NCI-H1092 treated with DMSO at 0.1 percent for 48 hours (cell line): ENCODE measurements around the gene ADIRF.
"Not testable (repeated sequence)": the region's sequence is repeated elsewhere in the genome, so short reads cannot be mapped to it uniquely, and the experiment has no call there.

Source experiments
- DNase-seq: peaks from one replicate; lab custom pipeline; 2025; lab: John Stamatoyannopoulos, UW

ADIRF gene

DNA sequence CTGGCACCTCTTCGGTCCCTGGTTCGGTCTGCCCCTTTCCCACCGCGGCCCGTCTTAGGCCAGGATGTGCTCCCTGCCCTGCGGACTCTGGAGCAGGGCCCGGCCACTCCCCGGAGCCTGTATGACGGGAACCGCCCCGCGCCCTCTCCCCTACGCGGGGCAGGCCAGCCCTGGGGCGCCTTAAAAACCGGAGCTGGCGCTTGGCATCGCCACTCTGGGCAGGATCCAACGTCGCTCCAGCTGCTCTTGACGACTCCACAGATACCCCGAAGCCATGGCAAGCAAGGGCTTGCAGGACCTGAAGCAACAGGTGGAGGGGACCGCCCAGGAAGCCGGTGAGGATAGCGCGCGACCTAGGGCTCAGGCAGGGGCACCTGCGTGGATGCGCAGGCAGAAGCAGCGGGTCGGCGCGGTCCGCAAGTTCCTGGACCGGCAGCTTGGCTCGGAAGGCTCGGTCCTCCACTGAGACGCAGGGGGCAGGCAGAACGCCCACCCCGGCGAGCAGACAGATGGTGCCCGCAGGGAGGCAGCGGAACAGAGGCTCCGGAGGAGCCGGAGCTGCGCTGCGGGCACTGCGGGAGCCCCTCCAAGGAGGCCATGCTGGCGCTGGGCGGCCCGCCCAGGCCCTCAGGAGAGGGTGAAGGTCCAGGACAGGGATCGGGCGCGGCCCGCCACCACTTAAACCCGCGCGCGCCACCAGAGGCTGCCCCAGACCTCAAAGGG, at the start of gene ADIRF:
TSS of gene ADIRF (plus strand) at position 212 of the 723 bp plus-strand sequence. CDS start at position 275, 63 bp downstream.
- DNase-seq: no peak

DNA sequence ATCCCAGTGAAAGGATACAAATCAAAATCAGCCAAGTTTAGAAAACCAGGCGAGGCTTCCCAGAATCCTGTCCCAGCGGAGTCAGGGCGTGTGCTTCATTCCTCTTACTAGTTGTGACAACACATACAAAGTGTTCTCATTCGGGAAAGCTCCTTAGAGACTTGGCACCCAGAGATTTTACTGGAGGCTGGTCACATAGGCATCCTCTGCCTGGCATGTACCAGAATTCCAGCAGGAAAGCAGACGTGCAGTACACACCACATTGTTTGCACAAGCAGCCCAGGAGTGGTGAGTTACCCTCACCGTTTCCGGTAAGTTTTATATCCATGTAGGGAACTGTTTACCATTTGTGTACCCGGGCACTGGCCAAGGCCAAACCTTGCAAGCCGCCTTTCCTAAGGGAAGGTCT, 45.7 kb upstream of the ADIRF start:
- DNase-seq: no peak

DNA sequence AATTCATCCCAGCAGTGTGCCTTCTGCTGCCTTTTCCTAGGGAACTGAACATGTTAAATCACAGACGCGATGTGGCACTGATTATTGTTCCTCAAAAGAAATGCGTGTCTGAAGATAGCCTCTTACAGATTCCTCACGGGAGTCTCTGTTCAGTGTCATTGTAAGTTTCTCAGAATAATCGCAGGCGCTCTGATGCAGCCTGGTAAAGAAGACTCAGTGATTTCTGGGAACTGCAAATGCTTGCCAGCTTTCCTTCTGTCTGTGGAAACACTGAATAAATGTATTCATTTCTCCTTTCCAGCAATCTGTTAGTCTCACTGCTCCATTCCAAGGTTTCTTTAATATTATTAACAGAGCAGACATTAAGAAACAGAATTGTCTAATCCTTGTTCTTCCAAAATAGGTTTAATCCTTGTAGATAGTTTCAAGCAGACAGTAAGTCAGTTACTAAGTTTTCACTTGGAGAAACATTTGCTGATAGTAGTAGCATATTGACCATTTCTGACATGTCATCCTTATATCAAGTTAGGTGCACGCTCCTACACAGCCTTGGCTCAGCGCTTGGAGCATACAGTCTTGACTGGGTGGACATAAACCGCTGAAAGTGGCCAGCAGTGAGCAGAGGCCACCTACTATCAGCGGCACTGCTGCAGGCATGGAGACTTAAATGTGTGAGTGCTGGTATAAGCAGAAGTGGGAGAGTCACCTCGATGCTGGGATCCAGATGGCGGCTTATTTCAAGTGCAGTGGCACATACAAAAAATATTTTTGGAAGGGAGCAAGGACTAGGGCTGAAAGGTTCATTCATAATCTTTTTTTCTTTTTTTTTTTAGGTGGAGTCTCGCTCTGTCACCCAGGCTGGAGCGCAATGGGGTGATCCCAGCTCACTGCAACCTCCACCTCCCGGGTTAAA, 38.6 kb upstream of the ADIRF start:
- DNase-seq: no peak

DNA sequence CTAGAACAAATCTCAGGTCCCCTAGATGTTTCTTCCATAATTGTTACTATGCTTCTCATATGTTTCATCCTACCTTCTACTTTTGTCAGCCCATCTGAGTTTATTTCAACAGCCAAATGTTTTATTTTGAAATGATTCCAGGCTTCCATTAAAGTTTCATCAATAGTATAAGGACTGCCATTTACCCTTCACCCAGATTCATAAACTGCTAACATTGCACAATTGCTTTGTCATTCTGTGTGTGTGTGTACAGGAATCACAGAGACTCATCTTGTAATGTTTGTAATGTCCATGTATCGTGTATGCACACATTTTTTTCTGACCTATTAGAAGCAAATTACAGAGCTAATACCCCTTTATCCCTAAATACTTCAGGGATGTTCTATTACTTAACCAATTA, 36.4 kb upstream of the ADIRF start:
- no peak for DNase-seq

DNA sequence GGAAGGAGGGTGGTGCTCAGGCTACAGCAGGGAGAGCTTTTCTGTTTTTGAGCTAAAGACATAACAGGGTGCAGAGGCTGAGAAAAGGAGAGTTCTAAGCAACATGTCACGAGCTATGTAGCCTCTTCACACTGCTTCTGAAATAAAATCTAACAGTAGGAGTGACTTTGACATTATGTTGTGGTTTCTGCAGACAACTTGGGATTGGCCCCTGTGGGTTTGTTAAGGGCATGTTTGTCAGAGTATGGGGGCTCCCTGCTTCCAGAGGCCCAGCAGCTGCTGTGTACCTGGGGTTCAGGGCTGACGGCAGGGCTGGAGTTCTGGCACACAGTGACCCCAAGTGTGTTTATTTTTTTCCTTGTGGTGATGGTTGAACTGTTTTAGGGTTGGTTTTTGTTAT, 35.6 kb upstream of the ADIRF start:
- DNase-seq: no peak

DNA sequence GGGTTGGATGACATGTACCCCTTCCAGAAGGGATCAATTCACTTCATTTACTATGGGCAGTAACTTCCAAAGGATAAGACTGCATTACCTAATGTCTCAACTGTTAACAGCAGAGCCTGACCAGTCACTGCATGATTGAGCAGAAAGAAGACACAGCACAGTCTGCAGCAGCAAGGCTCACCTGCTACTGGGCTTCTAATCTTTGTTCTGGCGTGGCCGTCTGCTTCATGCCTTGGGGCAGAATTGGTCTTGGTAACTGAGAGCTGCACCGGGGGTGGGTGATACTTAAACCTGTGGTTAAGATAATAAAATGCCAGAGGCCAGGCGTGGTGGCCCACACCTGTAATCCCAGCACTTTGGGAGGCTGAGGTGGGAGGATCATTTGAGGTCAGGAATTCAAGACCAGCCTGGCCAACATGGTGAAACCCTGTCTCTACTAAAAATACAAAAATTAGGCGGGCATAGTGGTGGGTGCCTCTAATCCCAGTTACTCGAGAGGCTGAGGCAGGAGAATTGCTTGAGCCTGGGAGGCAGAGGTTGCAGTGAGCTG, 34.0 kb upstream of the ADIRF start:
- DNase-seq: not testable (repeated sequence)

DNA sequence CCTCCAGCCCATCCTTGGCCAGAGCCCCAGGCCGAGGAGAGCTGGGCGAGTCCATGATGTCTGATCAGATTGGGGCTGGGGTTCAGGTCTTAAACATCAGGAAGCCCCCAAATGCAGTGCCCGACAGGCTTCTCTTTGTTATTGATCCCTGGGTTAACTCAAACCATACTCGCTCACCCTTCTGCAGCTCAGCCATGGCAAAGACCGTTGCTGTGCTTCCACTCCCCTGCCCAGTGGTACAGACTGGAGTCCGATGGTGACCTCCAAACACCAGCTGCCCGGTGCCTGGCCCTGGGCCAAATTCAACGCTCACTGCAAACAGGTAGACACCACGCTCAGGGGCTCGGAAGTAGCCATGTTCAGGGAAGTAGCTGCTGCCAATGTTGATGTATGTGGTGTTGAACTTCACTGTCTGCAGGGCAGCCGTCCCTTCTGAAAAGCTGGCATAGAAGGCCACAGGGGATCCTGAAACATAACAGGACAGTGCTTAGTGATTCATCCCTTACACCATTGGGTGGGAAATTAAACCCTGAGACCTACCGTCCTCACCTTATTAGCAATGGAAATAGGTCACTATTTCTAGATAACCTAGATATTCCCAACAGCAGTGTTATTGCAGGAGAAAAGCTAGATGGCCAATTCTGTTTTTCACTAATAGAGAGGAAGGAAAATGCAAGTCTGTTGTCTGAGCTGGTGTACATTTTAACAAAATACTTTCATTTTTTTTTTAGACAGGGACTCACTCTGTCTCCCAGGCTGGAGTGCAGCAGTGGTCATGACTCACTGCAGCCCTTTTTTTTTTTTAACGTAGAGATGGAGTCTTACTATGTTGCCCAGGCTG, 31.4 kb upstream of the ADIRF start:
- DNase-seq: peak; percentile 5

DNA sequence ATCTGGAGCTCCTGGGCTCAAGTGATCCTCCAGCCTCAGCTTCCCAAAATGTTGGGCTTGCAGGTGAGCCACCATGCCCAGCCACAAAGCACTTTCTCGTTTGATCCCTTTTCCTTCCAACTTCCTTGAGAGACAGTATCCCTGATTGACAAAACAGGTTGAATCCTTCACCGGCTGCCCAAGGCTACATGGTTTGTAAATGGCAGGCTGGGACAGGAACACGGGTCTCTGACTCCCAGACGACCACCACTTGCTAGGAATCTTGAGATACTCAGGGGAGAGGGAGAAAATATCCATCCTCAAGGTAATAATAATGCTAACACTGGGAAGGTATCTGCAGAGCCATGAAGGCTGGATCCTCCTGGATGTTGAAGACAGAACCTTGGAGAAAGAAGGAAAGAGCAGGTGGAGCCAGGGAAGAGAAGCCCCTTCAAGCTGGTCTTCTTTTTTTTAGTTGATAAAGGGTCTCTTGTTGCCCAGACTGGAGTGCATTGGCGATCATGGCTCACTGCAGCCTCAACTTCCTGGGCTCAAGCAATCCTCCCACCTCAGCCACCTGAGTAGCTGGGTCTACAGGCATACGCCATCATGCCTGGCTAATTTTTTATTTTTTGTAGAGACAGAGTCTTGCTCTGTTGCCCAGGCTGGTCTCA, 30.7 kb upstream of the ADIRF start:
- DNase-seq: no peak

DNA sequence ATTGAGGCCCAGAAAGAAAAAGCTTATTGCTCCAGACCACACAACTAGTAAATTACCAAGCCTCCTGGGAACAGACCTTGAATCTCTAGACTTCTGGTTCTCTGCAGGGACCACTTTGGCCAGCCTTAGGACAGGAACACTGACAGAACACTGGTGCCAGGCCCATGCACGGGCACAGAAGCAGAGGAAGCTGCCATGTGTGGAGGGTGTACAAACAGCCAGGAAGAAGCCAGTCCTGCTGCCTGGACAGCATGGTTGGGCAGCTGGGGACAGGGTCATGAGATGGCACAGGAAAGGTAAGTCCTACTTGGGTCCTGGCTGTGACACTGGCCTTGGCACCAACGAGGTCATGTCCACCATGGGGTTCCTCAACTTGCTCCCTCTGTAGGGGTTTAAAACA, 30.0 kb upstream of the ADIRF start:
- DNase-seq: no peak

DNA sequence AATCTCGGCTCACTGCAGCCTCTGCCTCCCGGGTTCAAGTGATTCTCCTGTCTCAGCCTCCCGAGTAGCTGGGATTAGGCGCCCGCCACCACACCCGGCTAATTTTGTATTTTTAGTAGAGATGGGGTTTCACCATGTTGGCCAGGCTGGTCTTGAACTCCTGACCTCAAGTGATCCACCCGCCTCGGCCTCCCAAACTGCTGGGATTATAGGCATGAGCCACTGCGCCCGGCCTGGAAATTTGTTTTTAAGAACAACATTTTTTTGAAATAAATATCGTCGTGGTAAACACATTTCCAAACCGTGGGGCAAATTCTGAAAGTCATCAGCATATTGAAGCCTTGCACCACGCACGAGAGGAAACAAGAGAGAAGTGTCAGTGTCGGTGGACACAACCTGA, 28.2 kb upstream of the ADIRF start:
- DNase-seq: not testable (repeated sequence)

DNA sequence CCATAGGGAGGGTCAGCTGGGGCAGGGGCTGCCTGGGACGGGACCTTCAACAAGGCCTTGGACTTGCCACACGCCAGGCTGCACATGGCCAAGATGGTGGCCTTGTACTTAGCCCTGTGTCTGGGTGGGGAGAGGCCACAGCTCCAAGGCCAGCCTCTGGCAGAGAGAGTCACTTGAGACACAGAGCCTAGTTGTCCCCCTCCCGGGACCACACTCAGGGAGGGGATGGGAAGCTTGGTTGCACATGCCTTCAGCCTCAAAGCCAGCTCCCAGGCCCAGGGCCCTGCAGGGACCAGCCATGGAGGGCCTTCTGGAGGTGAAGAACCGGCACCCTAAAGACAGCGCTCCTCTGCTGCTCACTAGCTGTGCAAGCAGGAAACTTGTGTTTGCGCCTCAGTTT, 27.6 kb upstream of the ADIRF start:
- no peak for DNase-seq

DNA sequence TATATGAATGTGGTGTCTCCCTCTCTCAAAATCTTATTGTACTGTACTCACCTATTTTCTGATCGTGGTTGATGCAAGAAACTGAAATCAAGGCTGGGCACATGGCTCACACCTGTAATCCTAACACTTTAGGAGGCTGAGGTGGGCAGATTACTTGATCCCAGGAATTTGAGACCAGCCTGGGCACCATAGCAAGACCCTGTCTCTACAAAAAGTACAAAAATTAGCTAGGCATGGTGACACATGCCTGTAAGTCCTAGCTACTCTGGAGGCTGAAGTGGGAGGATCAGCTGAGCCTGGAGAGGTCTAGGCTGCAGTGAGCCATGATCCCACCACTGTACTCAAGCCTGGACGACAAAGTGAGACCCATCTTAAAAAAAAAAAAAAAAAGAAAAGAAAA, 26.9 kb upstream of the ADIRF start:
- DNase-seq: no peak

DNA sequence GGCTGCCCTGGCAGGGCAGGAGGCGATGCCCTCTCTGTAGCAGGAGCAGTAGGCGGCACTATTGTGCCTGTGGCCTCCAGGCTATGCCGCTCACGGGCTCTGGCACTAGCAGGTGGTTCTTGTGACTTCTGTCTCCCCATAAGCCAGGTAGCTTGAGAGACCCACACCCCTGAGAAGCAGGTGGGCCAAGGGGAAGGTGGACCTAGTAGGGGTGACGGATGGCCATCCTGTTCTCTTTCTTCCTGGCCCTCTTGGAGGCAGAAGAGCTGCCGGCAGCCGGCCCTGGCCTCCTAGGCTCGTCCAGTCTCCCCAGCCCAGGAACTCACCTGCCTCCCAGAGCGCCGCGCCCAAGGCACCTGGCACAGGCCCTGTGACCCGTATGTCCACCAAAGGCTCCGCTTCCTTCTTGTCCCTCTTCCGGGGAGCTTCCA, 26.3 kb upstream of the ADIRF start:
- DNase-seq: no peak

DNA sequence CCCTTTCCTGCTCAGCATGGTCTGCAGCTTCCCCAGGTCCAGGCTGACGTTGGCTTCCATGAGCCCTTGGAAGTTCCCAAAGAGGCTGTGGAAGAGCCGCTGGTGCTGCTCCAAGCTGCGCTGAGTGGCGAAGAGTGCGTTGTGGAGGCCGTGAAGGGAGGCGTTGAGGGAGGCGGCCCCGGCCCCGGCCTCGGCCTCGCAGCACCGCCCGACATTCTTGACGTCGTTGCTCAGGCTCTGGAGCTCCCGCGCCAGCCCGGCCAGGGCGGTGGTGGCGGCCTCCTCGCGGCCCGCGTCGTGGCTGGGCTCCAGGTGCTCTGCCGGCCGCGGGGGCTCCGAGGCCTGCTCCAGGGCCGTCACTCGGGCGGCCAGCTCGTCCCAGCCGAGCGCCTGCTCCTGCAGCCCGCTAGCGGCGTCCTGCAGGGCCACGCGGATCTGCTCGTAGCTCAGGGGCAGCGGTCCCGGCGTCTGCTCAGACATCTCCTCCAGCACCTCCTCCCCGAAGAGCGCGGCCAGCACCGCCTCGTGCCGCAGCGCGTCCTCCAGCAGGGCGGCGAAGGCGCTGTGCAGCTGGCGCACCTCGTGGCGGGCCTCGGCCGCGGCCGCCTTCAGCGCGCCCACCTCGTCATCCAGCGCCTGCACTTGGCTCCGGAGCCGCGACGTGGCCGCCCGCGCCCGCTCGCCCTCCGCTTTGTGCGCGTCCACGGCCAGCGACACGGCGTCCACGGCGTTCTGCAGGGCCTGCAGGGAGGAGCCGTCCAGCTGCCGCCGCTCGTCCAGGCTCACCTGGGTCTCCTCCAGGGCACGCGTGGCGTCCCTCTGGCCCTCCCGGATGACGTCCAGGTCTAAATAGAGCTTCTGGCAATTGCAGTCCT, 25.6 kb upstream of the ADIRF start:
- no peak for DNase-seq

DNA sequence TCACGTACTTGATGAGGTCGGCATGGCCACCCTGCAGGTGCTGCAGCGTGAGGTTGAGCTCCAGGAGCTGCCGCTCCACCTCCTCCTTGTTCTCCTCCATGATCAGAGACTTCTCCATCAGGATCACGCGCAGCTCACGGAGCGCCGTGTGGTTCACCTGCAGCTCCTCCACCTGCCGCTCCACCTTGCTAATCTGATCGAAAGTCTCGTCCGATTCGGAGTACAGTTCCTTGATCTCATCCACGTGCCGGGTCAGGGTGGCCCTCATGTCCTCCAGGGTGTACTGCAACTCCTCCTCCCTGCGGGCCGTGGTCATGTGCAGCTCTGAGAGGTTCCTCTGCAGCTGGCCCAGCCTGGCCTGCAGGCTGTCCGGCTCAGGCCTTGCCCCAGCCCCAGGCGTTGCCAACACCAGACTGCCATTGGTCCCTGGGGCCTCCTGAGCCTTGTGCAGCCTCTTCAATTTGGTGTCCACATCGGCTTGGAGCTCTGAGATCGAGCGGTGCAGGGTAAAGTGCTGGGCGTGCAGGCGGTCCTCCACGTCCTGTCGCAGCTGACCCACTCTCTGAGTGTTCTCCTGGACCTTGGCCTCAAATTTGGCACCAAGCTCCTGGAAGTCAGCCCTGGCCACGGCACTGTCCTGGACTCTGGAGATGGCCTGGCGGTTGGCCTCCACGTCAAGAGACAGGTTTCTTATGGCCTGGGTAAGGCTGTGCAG, 24.8 kb upstream of the ADIRF start:
- no peak for DNase-seq

DNA sequence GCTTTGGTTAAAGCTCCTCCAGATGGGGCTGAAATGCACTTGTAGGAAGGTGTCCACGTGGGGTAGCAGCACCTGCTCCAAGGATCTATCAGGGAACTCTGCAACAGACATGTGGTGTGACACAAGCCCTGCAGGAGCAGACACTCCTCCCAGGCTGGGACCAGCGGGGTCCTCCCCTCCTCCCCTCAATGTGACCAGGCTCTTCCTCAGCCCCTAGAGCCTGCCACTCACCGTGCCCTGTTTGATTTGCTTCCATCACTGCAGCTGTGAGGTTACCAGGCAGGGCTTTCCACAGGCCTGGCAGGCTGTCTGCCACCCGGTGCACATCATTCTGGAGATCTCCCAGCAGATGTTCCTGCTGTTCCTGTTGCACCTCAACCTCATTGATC, 24.3 kb upstream of the ADIRF start:
- no peak for DNase-seq

DNA sequence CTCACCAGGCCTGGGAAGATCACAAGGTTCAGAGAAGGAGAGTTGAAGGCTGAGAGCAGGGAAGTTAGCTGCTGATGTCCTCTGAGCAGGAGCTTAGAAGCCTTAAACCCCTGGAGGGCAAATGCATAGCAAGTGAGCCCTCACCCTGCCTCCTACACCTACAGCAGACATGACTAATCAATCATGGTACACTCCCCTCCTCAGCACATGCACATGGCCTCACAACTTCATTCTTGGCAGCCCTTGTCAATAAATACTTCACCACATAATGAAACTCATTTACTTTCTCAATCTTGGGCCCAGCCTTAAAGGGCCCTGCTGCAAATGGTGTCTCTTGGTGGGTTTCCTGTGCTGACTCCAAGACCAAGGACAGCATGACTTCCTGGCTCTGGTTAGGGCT, 23.8 kb upstream of the ADIRF start:
- DNase-seq: no peak

DNA sequence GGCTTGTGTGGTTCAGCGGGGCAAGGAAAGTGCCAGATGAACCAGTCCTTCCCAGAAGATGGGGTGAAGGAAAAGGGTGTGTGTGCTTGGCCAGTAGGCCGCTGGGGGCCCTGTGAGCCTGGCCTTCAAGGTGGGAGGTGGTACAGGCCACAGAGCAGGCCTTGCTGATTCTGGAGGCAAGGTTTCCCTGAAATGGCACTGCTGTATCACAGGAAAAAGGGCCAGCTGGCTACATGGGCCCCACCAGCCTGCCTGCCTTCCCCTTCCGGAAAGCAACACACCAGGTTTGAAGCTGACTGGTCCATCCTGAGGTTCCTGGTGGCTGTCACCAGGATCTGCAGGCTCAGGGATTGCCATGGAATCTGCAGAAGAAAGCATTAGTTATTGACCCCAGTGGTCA, 23.4 kb upstream of the ADIRF start:
- no peak for DNase-seq

DNA sequence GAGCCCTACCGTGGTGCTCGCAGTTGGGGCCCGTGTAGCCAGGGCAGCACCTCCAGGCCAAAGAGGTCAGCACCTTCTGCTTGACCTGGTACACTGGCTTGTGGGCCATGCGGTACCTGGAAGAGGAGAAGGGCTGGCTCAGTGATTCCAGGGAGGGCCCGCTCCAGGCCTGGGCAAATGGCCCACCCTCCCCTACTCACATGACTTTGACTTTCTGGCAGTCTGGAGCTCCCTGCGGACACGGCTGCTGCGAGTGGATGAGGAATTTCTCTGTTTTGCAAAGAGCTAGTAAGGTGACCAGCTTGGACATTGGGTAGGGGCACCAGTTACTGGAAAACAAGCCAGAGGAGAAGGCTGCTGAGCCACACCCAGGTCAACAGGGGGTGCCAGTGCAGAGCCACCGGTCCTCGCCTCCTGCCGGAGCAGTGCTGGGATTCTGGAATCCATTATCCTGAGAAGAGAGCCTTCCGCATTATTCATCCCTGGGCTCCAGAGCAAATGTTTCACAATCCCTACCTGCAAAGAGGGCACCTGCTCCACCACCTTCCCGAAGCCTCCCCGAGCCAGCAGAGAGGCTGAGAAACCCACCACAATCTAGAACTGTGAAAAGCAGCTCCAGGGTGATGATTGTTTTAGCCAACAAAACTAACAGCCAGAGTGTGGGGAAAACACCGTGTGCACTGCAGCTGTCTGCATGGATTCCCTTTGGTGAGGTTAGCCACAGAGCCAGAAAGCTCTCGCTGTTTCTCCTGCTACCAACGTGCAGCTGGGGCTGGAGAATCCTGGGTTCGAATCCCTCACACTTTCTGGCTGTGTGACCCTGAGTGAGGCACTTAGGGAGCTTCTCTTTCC, 22.7 kb upstream of the ADIRF start:
- peak; percentile 33 for DNase-seq
